Skeletal muscle tissue (tissue), 4 donors: ENCODE data around the gene CERS5. TPM values are rescaled to one million over a fixed set of nuclear protein-coding genes. Genes with fewer than 3 reads are reported as not detected.

Experiments used
- H3K27ac ChIP-seq: one replicate; pipeline ENCODE4 v1.7.0; 2013; ENCODE audit warnings: mild to moderate bottlenecking, low read depth, low read length, inconsistent platforms
- H3K27me3 ChIP-seq, 3 donors: one replicate each; pipeline ENCODE4 v1.7.0; 2013; ENCODE audit warnings: low read length in 3 of 3; ENCODE audit not compliant: control insufficient read depth in 3 of 3, insufficient read depth in 3 of 3
- H3K36me3 ChIP-seq, 3 donors: one replicate each; pipeline ENCODE4 v1.7.0; 2013; ENCODE audit warnings: low read length in 3 of 3; ENCODE audit not compliant: control insufficient read depth in 3 of 3, insufficient read depth in 3 of 3
- H3K4me1 ChIP-seq, 3 donors: one replicate each; pipeline ENCODE4 v1.7.0; 2013; ENCODE audit warnings: low read length in 3 of 3, mild to moderate bottlenecking in 3 of 3; ENCODE audit not compliant: control insufficient read depth in 3 of 3, insufficient read depth in 3 of 3
- H3K4me3 ChIP-seq, 3 donors: one replicate each; pipeline ENCODE4 v1.7.0; 2013; ENCODE audit warnings: low read length in 3 of 3
- H3K9ac ChIP-seq, 3 donors: one replicate each; pipeline ENCODE4 v1.7.0; 2013; ENCODE audit warnings: low read length in 3 of 3, mild to moderate bottlenecking in 3 of 3, moderate library complexity in 2 of 3, low read depth in 1 of 3
- H3K9me3 ChIP-seq, 3 donors: one replicate each; pipeline ENCODE4 v1.7.0; 2013; ENCODE audit warnings: low read length in 3 of 3; ENCODE audit not compliant: control insufficient read depth in 3 of 3
- total RNA-seq: library from RNA; depleted of rRNA; stranded (reverse); fragments of >200 nt; gene quantifications from one replicate; pipeline ENCODE4 v1.2.3, GENCODE V29; 2014
- donor health status: Osteomylitis.

CERS5 gene
- total RNA-seq, 1 donor from 2014 or later: 43.8 TPM

- Histone ChIP-seq H3K27ac (no peak overlapping the region), H3K9ac (no peak overlapping the region), H3K27me3 (no peaks in the 10 kb centered on the region), H3K4me3 (no peak overlapping the region), H3K36me3 (peaks cover 39 to 46% (median 39%) of the 10 kb centered on the region in 3 donors), H3K9me3 (no peaks in the 10 kb centered on the region), H3K4me1 (peaks cover 40 to 50% (median 44%) of the 10 kb centered on the region in 3 donors)
These were observed 65.5 kb downstream of the CERS5 start for GRCh38 chr12:50101663-50102062.

GRCh38 chr12:50100561-50100960 is 66.6 kb downstream of the CERS5 start:
- H3K27me3 ChIP-seq: no peaks in the 10 kb centered on the region
- H3K4me3 ChIP-seq: no peak overlapping the region
- H3K4me1 ChIP-seq: peaks cover 29 to 39% (median 34%) of the 10 kb centered on the region in 3 donors
- H3K9ac ChIP-seq: no peak overlapping the region
- H3K9me3 ChIP-seq: no peaks in the 10 kb centered on the region
- H3K36me3 ChIP-seq: peaks cover 43 to 56% (median 50%) of the 10 kb centered on the region in 3 donors
- H3K27ac ChIP-seq: no peak overlapping the region

DNA sequence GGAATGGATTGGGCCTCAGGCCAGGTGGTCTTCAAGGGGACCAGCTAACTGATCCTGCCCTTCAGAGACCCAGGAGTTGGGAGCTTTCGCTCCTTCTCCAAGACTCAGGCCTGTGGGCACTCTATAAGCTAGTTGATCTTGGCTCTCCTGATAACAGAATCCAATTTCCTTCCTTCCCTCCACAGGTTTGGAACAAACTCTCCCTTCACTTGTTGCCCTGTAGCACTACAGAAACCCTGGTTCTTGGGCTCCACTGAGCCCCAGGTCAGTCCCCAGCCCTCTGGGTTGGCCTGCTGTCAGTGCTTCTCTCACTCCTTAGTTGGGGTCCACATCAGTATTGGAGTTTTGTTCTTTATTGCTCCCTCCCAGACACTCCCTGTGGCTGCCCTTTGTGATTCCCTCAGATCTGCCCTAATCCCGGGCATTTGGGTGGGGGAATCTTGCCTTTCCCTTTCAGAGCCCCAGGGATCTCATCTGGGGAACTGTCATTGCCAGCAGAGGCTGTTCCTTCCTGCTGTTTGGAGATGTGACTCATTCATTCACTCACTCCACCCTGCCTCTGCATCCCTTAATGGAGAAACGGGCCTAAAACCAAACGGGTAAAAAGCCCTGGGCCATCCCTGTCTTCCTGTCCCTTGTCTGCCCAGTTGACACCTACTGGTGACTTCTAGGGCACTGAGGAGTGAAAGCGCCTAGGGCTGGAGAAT is 67.7 kb downstream of the CERS5 start:
- Histone ChIP-seq H3K36me3 (peaks cover 46 to 60% (median 59%) of the 10 kb centered on the region in 3 donors), H3K4me1 (peaks cover 24 to 28% (median 25%) of the 10 kb centered on the region in 3 donors), H3K27ac (no peak overlapping the region), H3K27me3 (no peaks in the 10 kb centered on the region), H3K9ac (peak overlapping the region in 1 of 3 donors; percentile 33), H3K9me3 (no peaks in the 10 kb centered on the region), H3K4me3 (no peak overlapping the region)

- Histone ChIP-seq H3K27ac (no peak overlapping the region), H3K4me3 (no peak overlapping the region), H3K9ac (no peak overlapping the region), H3K36me3 (peaks cover 48 to 69% (median 68%) of the 10 kb centered on the region in 3 donors), H3K9me3 (no peaks in the 10 kb centered on the region), H3K27me3 (no peaks in the 10 kb centered on the region), H3K4me1 (peaks cover 9 to 13% (median 11%) of the 10 kb centered on the region in 3 donors)
These were observed 69.2 kb downstream of the CERS5 start for GRCh38 chr12:50097952-50098351.

DNA sequence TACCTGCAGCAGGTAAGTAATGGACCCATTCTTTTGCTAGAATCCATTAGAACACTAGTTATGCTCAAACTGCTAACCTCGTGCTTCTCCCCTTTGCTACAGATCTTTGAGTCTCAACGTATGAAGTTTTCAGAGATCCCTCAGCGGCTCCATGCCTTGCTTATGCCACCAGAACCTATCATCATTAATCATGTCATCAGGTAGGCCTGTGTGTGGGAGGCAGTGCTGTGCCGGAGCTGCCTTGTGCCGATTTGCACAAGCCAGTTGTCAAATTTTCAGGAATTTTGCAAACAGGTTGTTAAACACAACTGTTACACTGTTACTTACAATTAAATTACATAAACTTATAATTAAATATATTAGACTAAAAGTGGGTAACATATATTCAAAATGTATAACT is 76.8 kb downstream of the CERS5 start:
- H3K36me3 ChIP-seq: peaks cover 33 to 63% (median 58%) of the 10 kb centered on the region in 3 donors
- H3K4me1 ChIP-seq: peaks cover 6 to 19% (median 7%) of the 10 kb centered on the region in 3 donors
- no peak overlapping the region for H3K9ac ChIP-seq
- H3K4me3 ChIP-seq: no peak overlapping the region
- no peaks in the 10 kb centered on the region for H3K27me3 ChIP-seq
- H3K27ac ChIP-seq: no peak overlapping the region
- no peaks in the 10 kb centered on the region for H3K9me3 ChIP-seq

DNA sequence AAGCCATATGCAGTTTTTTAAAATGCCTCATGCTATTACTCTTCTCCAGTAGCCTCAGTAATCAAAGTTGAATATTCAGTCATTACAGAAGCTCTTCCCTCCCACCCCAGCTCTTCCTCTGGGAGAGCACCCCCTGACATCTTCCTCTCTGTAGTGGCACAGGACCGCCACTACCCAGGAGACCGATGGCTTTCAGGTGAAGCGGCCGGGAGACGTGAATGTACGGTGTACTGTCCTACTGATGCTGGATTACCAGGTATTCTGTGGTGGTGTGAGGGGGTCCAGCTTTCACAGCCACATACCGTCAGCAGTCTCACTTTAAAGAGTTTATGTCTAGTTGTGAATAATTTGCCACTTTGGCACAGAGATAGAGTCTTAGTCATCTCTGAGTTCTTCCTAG is 77.4 kb downstream of the CERS5 start:
- Histone ChIP-seq H3K27ac (no peak overlapping the region), H3K9ac (no peak overlapping the region), H3K27me3 (no peaks in the 10 kb centered on the region), H3K36me3 (peaks cover 31 to 60% (median 54%) of the 10 kb centered on the region in 3 donors), H3K4me1 (peaks cover 7 to 19% (median 7%) of the 10 kb centered on the region in 3 donors), H3K9me3 (no peaks in the 10 kb centered on the region), H3K4me3 (no peak overlapping the region)

- H3K4me3 ChIP-seq: no peak overlapping the region
- no peak overlapping the region for H3K9ac ChIP-seq
- no peak overlapping the region for H3K27ac ChIP-seq
- peaks cover 26 to 53% (median 45%) of the 10 kb centered on the region in 3 donors for H3K36me3 ChIP-seq
- H3K27me3 ChIP-seq: no peaks in the 10 kb centered on the region
- no peaks in the 10 kb centered on the region for H3K9me3 ChIP-seq
- H3K4me1 ChIP-seq: peaks cover 9 to 19% (median 10%) of the 10 kb centered on the region in 3 donors
These were observed 78.4 kb downstream of the CERS5 start for GRCh38 chr12:50088577-50089335.

GRCh38 chr12:50087995-50088394 is 79.2 kb downstream of the CERS5 start:
- H3K27me3 ChIP-seq: no peaks in the 10 kb centered on the region
- peaks cover 26 to 49% (median 42%) of the 10 kb centered on the region in 3 donors for H3K36me3 ChIP-seq
- H3K4me3 ChIP-seq: no peak overlapping the region
- no peaks in the 10 kb centered on the region for H3K9me3 ChIP-seq
- peaks cover 9 to 19% (median 10%) of the 10 kb centered on the region in 3 donors for H3K4me1 ChIP-seq
- no peak overlapping the region for H3K9ac ChIP-seq
- no peak overlapping the region for H3K27ac ChIP-seq

GRCh38 chr12:50087151-50087550 is 80.0 kb downstream of the CERS5 start:
- no peak overlapping the region for H3K27ac ChIP-seq
- H3K9me3 ChIP-seq: no peaks in the 10 kb centered on the region
- H3K9ac ChIP-seq: no peak overlapping the region
- no peaks in the 10 kb centered on the region for H3K27me3 ChIP-seq
- peaks cover 9 to 19% (median 10%) of the 10 kb centered on the region in 3 donors for H3K4me1 ChIP-seq
- H3K4me3 ChIP-seq: no peak overlapping the region
- peaks cover 24 to 46% (median 38%) of the 10 kb centered on the region in 3 donors for H3K36me3 ChIP-seq

- Histone ChIP-seq H3K4me3 (peak overlapping the region; percentile 77 to 96 (median 83)), H3K4me1 (peaks cover 9 to 19% (median 10%) of the 10 kb centered on the region in 3 donors), H3K9ac (peak overlapping the region in 2 of 3 donors; percentile 58 to 61), H3K27ac (peak overlapping the region; percentile 78), H3K36me3 (peaks cover 21 to 38% (median 33%) of the 10 kb centered on the region in 3 donors), H3K9me3 (no peaks in the 10 kb centered on the region), H3K27me3 (no peaks in the 10 kb centered on the region)
These were observed 81.0 kb downstream of the CERS5 start for GRCh38 chr12:50086148-50086547.
